ENCODE results near the gene COL4A3. TPM values are rescaled to one million over a fixed set of nuclear protein-coding genes. Genes with fewer than 3 reads are reported as not detected.

The COL4A3 gene
- total RNA-seq, 1 donor from 2014 or later, result 1.5 TPM

DNA sequence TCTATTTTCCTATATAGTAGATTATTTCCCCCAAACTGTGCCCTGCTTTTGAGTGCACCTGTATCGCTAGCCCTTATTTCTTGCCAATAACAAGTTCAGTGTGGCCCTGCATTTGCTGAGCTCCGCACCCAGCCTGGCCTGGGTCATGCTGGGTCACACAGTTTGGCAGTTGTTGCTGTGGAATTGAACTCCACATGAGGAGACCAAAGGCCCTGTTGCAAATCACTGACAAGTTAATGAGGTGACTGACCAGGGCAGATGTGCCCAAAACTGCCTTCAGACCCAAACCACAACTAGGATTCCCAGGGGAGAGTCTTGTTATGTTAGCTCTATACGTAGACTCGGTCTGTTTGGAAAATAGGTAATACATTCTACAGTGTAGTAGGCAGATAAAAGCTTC, 31.4 kb upstream of the COL4A3 start:
- no peak overlapping the region for H3K27ac ChIP-seq
- no peaks in the 10 kb centered on the region for H3K36me3 ChIP-seq
- H3K4me3 ChIP-seq, result no peak overlapping the region
- no peaks in the 10 kb centered on the region for H3K27me3 ChIP-seq
- TF ChIP-seq POLR2A (IDR thresholded peaks at IDR 0.05) (no peak), POLR2AphosphoS5 (IDR thresholded peaks at IDR 0.05; ENCODE audit: insufficient read depth in 1 of 2, low read depth in 1 of 2) (no peak)
- TF ChIP-seq, protein P1, sequence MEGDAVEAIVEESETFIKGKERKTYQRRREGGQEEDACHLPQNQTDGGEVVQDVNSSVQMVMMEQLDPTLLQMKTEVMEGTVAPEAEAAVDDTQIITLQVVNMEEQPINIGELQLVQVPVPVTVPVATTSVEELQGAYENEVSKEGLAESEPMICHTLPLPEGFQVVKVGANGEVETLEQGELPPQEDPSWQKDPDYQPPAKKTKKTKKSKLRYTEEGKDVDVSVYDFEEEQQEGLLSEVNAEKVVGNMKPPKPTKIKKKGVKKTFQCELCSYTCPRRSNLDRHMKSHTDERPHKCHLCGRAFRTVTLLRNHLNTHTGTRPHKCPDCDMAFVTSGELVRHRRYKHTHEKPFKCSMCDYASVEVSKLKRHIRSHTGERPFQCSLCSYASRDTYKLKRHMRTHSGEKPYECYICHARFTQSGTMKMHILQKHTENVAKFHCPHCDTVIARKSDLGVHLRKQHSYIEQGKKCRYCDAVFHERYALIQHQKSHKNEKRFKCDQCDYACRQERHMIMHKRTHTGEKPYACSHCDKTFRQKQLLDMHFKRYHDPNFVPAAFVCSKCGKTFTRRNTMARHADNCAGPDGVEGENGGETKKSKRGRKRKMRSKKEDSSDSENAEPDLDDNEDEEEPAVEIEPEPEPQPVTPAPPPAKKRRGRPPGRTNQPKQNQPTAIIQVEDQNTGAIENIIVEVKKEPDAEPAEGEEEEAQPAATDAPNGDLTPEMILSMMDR (IDR thresholded peaks at IDR 0.05), result no peak
- no peaks in the 10 kb centered on the region for H3K4me1 ChIP-seq
- H3K9me3 ChIP-seq, result no peaks in the 10 kb centered on the region
- DNase-seq (ENCODE audit: extremely low spot score in 2 of 2), result no peak
- intact Hi-C loops (cut with DNase I), result no loop called here

DNA sequence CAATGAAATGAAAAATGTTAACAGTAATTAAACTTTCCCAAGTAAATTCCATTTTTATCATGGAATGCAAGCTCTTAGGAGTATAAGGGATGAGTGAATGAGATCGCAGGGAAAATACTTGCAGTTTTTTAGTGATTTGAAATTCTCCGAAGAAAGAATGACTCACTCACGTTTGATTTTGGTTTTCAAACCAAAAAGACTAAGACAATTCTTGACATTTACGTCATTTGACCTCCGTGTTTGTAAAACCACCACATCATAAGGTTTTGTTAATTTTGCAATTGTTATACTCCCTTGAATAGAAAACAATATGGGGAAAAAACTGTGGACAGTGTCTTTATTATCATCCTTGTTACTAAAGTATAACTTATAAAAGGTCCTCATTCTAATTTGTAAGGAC, 29.8 kb upstream of the COL4A3 start:
- no peak for DNase-seq (ENCODE audit: extremely low spot score in 2 of 2)
- Histone ChIP-seq H3K27me3 (no peaks in the 10 kb centered on the region), H3K36me3 (no peaks in the 10 kb centered on the region), H3K9me3 (no peaks in the 10 kb centered on the region), H3K4me1 (no peaks in the 10 kb centered on the region), H3K27ac (no peak overlapping the region), H3K4me3 (no peak overlapping the region)
- TF ChIP-seq POLR2AphosphoS5 (IDR thresholded peaks at IDR 0.05; ENCODE audit: insufficient read depth in 1 of 2, low read depth in 1 of 2), result no peak
- intact Hi-C loops (cut with DNase I), result no loop called here

DNA sequence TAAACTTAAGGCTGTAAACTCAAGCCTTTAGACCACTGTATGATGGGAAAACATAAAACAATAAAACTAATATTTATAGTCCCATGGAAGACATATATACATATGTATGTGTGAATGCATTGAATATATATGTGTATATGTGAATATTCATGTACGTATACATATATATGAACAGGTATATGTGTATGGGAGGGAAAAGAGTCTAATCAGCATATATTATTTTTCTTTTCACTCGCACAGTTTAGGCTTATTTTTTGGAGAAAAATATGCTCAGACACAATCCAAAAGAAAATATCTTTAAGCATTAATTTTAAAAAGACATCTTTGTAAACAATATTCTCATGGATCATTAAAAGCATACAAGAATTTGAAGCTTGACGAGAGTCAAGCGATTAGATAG, 23.1 kb upstream of the COL4A3 start:
- TF ChIP-seq POLR2AphosphoS5 (IDR thresholded peaks at IDR 0.05; ENCODE audit: insufficient read depth in 1 of 2, low read depth in 1 of 2) (no peak), POLR2A (IDR thresholded peaks at IDR 0.05) (no peak)
- TF ChIP-seq, protein P1 (IDR thresholded peaks at IDR 0.05), result no peak
- Histone ChIP-seq H3K27ac (no peak overlapping the region), H3K4me1 (no peaks in the 10 kb centered on the region), H3K27me3 (no peaks in the 10 kb centered on the region), H3K4me3 (no peak overlapping the region), H3K9me3 (no peaks in the 10 kb centered on the region), H3K36me3 (no peaks in the 10 kb centered on the region)
- intact Hi-C loops (cut with DNase I), result no loop called here
- DNase-seq (ENCODE audit: extremely low spot score in 2 of 2), result no peak

DNA sequence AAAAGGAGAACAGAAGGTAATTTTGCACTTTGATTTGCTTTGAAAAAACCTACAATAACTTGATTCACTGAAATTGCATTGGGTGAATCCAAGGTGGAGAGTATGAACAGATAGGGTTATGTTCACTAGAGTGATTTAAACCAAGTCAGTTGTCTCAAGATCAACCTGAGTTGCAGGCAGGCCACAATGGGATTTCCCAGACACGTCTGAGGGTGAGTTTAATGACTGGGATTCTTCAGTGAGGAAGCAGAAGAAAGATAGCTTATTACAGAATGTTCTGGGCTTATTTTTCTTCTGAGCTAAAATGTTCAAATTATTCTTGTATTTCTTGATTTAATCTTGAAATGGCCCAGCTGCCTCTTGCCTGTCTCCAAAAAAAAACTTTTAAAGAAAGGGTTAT, 20.5 kb upstream of the COL4A3 start:
- Histone ChIP-seq H3K27me3 (no peaks in the 10 kb centered on the region), H3K4me1 (no peaks in the 10 kb centered on the region), H3K36me3 (no peaks in the 10 kb centered on the region), H3K27ac (no peak overlapping the region), H3K4me3 (no peak overlapping the region), H3K9me3 (no peaks in the 10 kb centered on the region)
- intact Hi-C loops (cut with DNase I), result no loop called here
- DNase-seq (ENCODE audit: extremely low spot score in 2 of 2), result no peak
- TF ChIP-seq, protein P1 (IDR thresholded peaks at IDR 0.05), result no peak
- TF ChIP-seq POLR2AphosphoS5 (IDR thresholded peaks at IDR 0.05; ENCODE audit: insufficient read depth in 1 of 2, low read depth in 1 of 2) (no peak), POLR2A (IDR thresholded peaks at IDR 0.05) (no peak)

DNA sequence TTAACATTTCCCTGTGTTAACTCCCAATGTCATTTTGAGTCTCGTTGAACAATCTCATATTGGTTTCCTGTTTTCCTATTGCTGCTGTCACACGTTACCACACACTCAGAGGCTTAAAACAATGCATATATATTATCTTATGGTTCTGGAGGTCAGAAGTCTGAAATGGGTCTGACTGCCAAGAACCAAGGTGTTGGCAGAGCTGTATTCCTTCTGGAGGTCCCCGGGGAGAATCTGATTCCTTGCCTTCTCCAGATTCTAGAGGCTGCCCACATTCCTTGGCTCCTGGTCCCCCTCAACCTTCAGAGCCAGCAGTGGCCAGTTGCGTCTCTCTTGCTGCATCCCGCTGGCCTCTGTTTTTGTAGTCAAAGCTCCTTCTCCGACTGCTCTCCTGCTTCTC, 18.0 kb upstream of the COL4A3 start:
- no peaks in the 10 kb centered on the region for H3K36me3 ChIP-seq
- no peak for TF ChIP-seq POLR2AphosphoS5 (IDR thresholded peaks at IDR 0.05; ENCODE audit: insufficient read depth in 1 of 2, low read depth in 1 of 2)
- TF ChIP-seq POLR2A (IDR thresholded peaks at IDR 0.05), result no peak
- TF ChIP-seq, protein P1 (IDR thresholded peaks at IDR 0.05), result no peak
- H3K27me3 ChIP-seq, result no peaks in the 10 kb centered on the region
- H3K27ac ChIP-seq, result no peak overlapping the region
- DNase-seq (ENCODE audit: extremely low spot score in 2 of 2), result no peak
- no peaks in the 10 kb centered on the region for H3K4me1 ChIP-seq
- H3K9me3 ChIP-seq, result no peaks in the 10 kb centered on the region
- intact Hi-C loops (cut with DNase I), result no loop called here
- no peak overlapping the region for H3K4me3 ChIP-seq

DNA sequence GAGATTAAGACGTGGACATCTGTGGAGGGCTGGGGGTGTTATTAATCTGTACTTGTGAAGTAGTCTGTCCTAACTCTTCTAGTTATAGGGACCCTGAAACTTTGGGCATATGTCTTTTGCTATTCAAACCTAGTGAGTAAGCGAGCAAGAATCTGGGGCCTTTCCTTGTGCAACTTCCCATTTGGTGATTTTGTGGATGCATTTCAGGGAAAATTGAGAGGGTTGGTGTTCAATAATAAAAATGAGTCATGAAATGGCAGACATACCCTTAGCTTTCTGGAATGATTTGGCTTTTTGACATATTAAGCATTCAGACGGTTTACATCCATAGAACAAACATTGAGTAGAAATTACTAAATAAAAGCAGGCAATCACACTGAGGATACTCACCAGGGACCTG, 17.4 kb upstream of the COL4A3 start:
- H3K27ac ChIP-seq, result no peak overlapping the region

More for the DNA sequence above, 17.4 kb upstream of the COL4A3 start:
- H3K36me3 ChIP-seq, result no peaks in the 10 kb centered on the region
- no peak for DNase-seq (ENCODE audit: extremely low spot score in 2 of 2)
- no peaks in the 10 kb centered on the region for H3K4me1 ChIP-seq
- no peaks in the 10 kb centered on the region for H3K9me3 ChIP-seq
- H3K27me3 ChIP-seq, result no peaks in the 10 kb centered on the region
- TF ChIP-seq, protein P1 (IDR thresholded peaks at IDR 0.05), result no peak
- TF ChIP-seq POLR2A (IDR thresholded peaks at IDR 0.05), result no peak
- TF ChIP-seq POLR2AphosphoS5 (IDR thresholded peaks at IDR 0.05; ENCODE audit: insufficient read depth in 1 of 2, low read depth in 1 of 2), result no peak
- no peak overlapping the region for H3K4me3 ChIP-seq
- intact Hi-C loops (cut with DNase I), result no loop called here
